Common myeloid progenitor, CD34-positive (primary cell): ENCODE results near the gene RFFL.
"Not testable (repeated sequence)": the region's sequence is repeated elsewhere in the genome, so short reads cannot be mapped to it uniquely, and the experiment has no call there.

Experiments used
- CTCF ChIA-PET: fragments of 350-600 bp; sonication (Branson Sonifier 250); formaldehyde crosslinking; loops from one replicate; lab custom pipeline; 2021; ENCODE audit warnings: antibody characterized with exemption; lab: Charles Lee
- POLR2A ChIA-PET: fragments of 350-600 bp; sonication (Branson Sonifier 250); formaldehyde crosslinking; loops from one replicate; lab custom pipeline; 2021; ENCODE audit warnings: antibody characterized with exemption; lab: Charles Lee
- DNase-seq, 3 donors: peaks; one replicate each; pipeline versions ENCODE4 v3.0.0 to v3.0.0-alpha.2; 2013
- H3K27ac ChIP-seq, 2 experiments: 1 replicate in 1 of 2; 2 replicates in 1 of 2; pipeline ENCODE4 v1.7.0; 2013; ENCODE audit warnings: inconsistent platforms in 2 of 2, low read length in 2 of 2, mild to moderate bottlenecking in 2 of 2, low read depth in 1 of 2, moderate library complexity in 1 of 2; ENCODE audit not compliant: severe bottlenecking in 2 of 2, insufficient read depth in 1 of 2, poor library complexity in 1 of 2
- H3K27me3 ChIP-seq, 5 experiments: replicated peaks in 2 of 5; 1 replicate in 3 of 5; 2 replicates in 2 of 5; pipeline versions ENCODE4 v1.6.1 to v1.7.0; 2013; ENCODE audit warnings: low read length in 4 of 5, mild to moderate bottlenecking in 2 of 5, moderate library complexity in 2 of 5, inconsistent platforms in 1 of 5; ENCODE audit not compliant: insufficient read depth in 5 of 5, control insufficient read depth in 4 of 5
- H3K36me3 ChIP-seq, 4 experiments: 1 replicate in 2 of 4; 2 replicates in 2 of 4; pipeline versions ENCODE4 v1.6.1 to v1.7.0; 2013; ENCODE audit warnings: low read length in 3 of 4, control low read depth in 1 of 4, mild to moderate bottlenecking in 1 of 4; ENCODE audit not compliant: control insufficient read depth in 4 of 4, insufficient read depth in 4 of 4
- H3K4me1 ChIP-seq, 4 experiments: 1 replicate in 3 of 4; 2 replicates in 1 of 4; pipeline versions ENCODE4 v1.6.1 to v1.7.1; 2013; ENCODE audit warnings: low read length in 3 of 4, mild to moderate bottlenecking in 3 of 4, control low read depth in 1 of 4, inconsistent platforms in 1 of 4, moderate library complexity in 1 of 4; ENCODE audit not compliant: control insufficient read depth in 4 of 4, insufficient read depth in 4 of 4; ENCODE audit errors: control extremely low read depth in 1 of 4
- H3K4me3 ChIP-seq, 7 experiments: 1 replicate in 4 of 7; 2 replicates in 3 of 7; pipeline versions ENCODE4 v1.5.1 to v1.7.0; 2013; ENCODE audit warnings: mild to moderate bottlenecking in 7 of 7, low read length in 6 of 7, moderate library complexity in 6 of 7, inconsistent platforms in 2 of 7, low read depth in 2 of 7, control low read depth in 1 of 7; ENCODE audit not compliant: insufficient read depth in 4 of 7, control insufficient read depth in 1 of 7; ENCODE audit errors: extremely low read depth in 1 of 7
- H3K9me3 ChIP-seq, 5 experiments: 1 replicate in 4 of 5; 2 replicates in 1 of 5; pipeline versions ENCODE4 v1.6.1 to v1.7.1; 2013; ENCODE audit warnings: low read length in 4 of 5, mild to moderate bottlenecking in 2 of 5, inconsistent platforms in 1 of 5, low read depth in 1 of 5, moderate library complexity in 1 of 5; ENCODE audit not compliant: control insufficient read depth in 4 of 5, insufficient read depth in 2 of 5; ENCODE audit errors: control extremely low read depth in 1 of 5
- WGBS: methylation state at CpG from one replicate; pipeline ENCODE4 v1.1.5; 2013; ENCODE audit not compliant: insufficient coverage; 5-methylcytosine and 5-hydroxymethylcytosine counted together

Gene RFFL

DNA sequence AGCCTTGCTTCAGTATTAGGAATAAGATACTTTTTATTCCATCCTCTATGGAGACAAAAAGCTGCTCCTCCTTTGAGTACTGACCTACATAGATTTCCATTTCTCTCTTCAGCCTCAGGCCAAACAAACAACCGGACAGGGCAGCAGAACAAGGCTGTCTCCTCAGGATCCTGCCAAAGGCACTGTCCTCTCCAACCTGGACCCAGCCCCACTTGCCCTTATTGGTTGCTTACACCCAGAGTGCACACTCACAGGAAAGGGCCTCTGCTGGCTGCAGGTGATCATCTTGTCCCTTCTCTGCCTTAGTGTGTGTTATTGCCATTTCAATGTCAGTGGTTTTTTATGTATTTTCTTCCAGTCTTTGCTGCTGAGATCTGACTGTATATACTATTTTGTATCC, 56.5 kb downstream of the RFFL start:
- 100% methylated on average over 1 of the region's 1 CpG for WGBS
- Histone ChIP-seq H3K4me1 (no peaks in the 10 kb centered on the region), H3K36me3 (peaks cover 16 to 76% (median 52%) of the 10 kb centered on the region in 4 experiments), H3K27ac (no peak overlapping the region), H3K27me3 (no peaks in the 10 kb centered on the region), H3K4me3 (no peak overlapping the region), H3K9me3 (no peaks in the 10 kb centered on the region)
- POLR2A ChIA-PET: no interaction called here
- DNase-seq: no peak
- CTCF ChIA-PET: interaction anchor here (0.9 to 3.9 kb wide), 6 partner anchors 11 to 113 kb away, joined by 3 to 19 read pairs (median 4); partner anchors contain the start of gene RAD51D

- no peaks in the 10 kb centered on the region for H3K4me1 ChIP-seq
- peaks cover 13 to 76% (median 51%) of the 10 kb centered on the region in 4 experiments for H3K36me3 ChIP-seq
- H3K27ac ChIP-seq: no peak overlapping the region
- WGBS: 97% methylated on average over 4 of the region's 4 CpGs
- H3K4me3 ChIP-seq: no peak overlapping the region
- POLR2A ChIA-PET: no interaction called here
- H3K9me3 ChIP-seq: no peaks in the 10 kb centered on the region
- CTCF ChIA-PET: interaction anchor here (0.7 to 1.9 kb wide), 7 partner anchors 10 to 113 kb away, joined by 3 to 7 read pairs (median 3); partner anchors contain the start of gene RAD51D
- no peaks in the 10 kb centered on the region for H3K27me3 ChIP-seq
- no peak for DNase-seq
Measured at GRCh38 chr17:35006345-35006744, 57.2 kb downstream of the RFFL start.

DNA sequence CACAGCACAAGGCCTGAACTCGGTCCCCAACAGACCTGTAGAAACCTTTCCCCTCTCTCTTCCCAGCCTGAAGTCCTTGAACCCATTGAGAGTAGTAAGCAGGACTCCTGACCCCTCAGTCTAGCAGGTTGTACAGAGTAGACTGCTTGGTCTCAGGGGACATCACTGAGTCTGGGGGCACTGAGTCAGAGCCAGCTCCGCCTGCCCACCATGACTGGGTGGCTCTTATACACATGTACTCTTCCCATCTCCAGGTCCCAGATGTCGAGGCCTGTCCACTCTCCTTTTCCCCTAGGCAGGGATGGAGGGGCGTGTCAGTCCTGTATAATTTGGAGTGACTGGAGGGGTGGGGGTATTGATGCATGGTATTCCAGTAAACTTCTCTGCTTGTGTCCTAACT, 59.7 kb downstream of the RFFL start:
- no peaks in the 10 kb centered on the region for H3K9me3 ChIP-seq
- DNase-seq: no peak
- H3K27ac ChIP-seq: no peak overlapping the region
- H3K4me1 ChIP-seq: no peaks in the 10 kb centered on the region
- 100% methylated on average over 1 of the region's 4 CpGs for WGBS
- H3K27me3 ChIP-seq: no peaks in the 10 kb centered on the region
- ChIA-PET POLR2A (no interaction called here), CTCF (interaction anchor here (0.8 to 10.7 kb wide), 4 partner anchors 21 to 115 kb away, joined by 3 to 156 read pairs (median 4); partner anchors contain the start of genes FNDC8 and RAD51D)
- no peak overlapping the region for H3K4me3 ChIP-seq
- H3K36me3 ChIP-seq: peaks cover 12 to 78% (median 54%) of the 10 kb centered on the region in 4 experiments

DNA sequence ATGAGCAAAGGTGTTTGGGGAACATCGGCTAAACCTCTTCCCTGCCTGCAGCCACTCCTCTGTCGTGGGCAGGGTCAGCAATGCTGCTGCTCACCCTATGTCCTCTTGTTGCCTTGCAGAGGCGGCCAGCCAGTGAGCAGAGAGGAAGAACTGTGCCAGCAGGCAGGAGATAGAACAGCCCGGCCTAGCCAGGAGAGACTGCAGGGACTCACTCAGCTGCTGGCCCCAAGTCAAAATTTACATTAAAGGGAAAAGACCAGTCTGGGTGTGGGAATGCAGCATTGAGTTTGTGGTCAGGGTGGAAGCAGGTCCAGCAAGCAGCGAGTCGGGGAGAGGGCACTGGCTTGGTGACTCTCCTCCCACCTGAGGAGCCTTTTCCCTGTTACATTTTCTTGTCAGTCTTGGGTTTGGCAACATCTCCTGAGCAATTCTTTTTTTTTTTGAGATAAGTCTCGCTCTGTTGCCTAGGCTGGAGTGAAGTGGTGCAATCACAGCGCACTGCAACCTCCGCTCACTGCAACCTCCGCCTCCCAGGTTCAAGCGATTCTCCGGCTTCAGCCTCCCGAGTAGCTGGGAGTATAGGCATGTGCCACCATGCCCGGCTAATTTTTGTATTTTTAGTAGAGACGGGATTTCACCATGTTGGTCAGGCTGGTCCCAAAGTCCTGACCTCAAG, 60.5 kb downstream of the RFFL start:
- H3K36me3 ChIP-seq: peaks cover 12 to 81% (median 55%) of the 10 kb centered on the region in 4 experiments
- H3K4me3 ChIP-seq: no peak overlapping the region
- H3K27ac ChIP-seq: no peak overlapping the region
- H3K9me3 ChIP-seq: no peaks in the 10 kb centered on the region
- H3K27me3 ChIP-seq: no peaks in the 10 kb centered on the region
- no peak for DNase-seq
- H3K4me1 ChIP-seq: peaks cover 0 to 3% (median 1%) of the 10 kb centered on the region in 4 experiments
- ChIA-PET POLR2A (no interaction called here), CTCF (interaction anchor here (0.8 to 10.7 kb wide), 3 partner anchors 20 to 116 kb away, joined by 3 to 156 read pairs (median 6); partner anchors contain the start of genes FNDC8 and RAD51D)
- WGBS: 97% methylated on average over 13 of the region's 15 CpGs

DNA sequence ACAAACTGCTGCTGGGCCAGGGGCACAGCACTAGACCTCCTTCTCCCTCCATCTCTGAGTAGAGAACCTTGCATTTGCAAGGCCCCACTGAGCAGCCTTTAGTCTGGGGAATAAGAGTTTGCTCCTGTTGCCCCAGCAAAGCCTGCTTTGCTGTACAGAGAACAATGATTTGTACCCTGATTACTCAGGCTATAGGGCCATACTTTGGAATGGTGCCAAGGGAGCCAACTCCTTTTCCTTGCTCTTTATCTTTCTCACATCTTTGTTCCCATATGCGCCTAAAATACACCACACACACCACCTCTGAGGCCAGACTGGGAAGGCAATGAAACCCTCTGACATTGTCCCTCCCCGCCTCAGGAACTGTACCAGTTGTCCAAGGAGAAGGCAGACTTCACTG, 62.0 kb downstream of the RFFL start:
- POLR2A ChIA-PET: no interaction called here
- Histone ChIP-seq H3K4me1 (peaks cover 0 to 3% (median 1%) of the 10 kb centered on the region in 4 experiments), H3K27ac (no peak overlapping the region), H3K36me3 (peaks cover 12 to 83% (median 55%) of the 10 kb centered on the region in 4 experiments), H3K27me3 (no peaks in the 10 kb centered on the region), H3K4me3 (no peak overlapping the region), H3K9me3 (no peaks in the 10 kb centered on the region)
- WGBS: 100% methylated on average over 2 of the region's 2 CpGs
- DNase-seq: no peak
- CTCF ChIA-PET: interaction anchor here (1.0 to 10.7 kb wide), 4 partner anchors 10 to 117 kb away, joined by 3 to 156 read pairs (median 5); partner anchors contain the start of genes FNDC8 and RAD51D

DNA sequence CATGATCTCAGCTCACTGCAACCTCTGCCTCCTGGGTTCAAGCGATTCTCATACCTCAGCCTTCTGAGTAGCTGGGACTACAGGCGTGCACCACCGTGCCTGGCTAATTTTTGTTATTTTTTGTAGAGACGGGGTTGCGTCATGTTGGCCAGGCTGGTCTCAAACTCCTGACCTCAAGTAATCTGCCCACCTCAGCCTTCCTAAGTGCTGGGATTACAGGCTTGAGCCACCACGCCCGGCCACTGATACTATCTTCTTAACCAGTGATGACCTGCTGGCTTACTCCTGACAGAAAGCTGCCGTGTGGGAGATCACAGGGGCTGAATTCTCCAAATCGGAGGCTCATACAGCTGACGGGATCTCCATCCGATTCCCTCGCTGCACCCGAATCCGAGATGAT, 62.5 kb downstream of the RFFL start:
- H3K27ac ChIP-seq, POLR2A ChIA-PET, H3K27me3 ChIP-seq, H3K4me1 ChIP-seq, H3K4me3 ChIP-seq, DNase-seq, H3K9me3 ChIP-seq: not testable (repeated sequence)
- H3K36me3 ChIP-seq: peaks cover 10 to 84% (median 58%) of the 10 kb centered on the region in 4 experiments
- CTCF ChIA-PET: interaction anchor here (0.9 to 10.7 kb wide), 6 partner anchors 18 to 143 kb away, joined by 3 to 156 read pairs (median 4); partner anchors contain the start of genes FNDC8 and RAD51D
- WGBS: 95% methylated on average over 11 of the region's 14 CpGs

DNA sequence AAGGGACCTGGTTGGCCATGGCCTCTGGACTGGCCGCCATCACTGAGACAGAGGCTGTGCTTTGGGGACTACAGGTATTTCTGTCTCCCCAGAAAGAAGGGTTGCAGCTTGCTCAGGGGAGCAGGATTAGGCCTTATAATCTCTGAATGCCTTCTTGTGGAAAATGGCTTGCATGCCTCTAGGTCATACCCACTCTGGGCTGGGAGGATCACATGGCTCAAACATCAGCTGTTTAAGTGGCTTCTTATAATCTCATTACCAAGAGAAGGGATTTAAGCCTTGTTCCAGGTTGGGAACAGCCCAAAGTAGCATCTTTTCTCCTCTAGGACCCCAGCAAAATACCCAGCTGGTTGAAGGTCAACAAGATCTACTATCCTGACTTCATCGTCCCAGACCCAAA, 64.1 kb downstream of the RFFL start:
- CTCF ChIA-PET: interaction anchor here (1.0 to 10.7 kb wide), 20 partner anchors 9 to 144 kb away, joined by 3 to 156 read pairs (median 6); partner anchors contain the start of genes FNDC8, RAD51D and RFFL
- 100% methylated on average over 1 of the region's 2 CpGs for WGBS

More for the DNA sequence above, 64.1 kb downstream of the RFFL start:
- peaks cover 19 to 86% (median 61%) of the 10 kb centered on the region in 4 experiments for H3K36me3 ChIP-seq
- DNase-seq: no peak
- POLR2A ChIA-PET: interaction anchor here (1.3 kb wide), 1 partner anchor 120 kb away, joined by 3 read pairs; the partner anchor contains the start of gene RAD51D
- no peak overlapping the region for H3K4me3 ChIP-seq
- H3K27ac ChIP-seq: no peak overlapping the region
- peaks cover 0 to 3% (median 1%) of the 10 kb centered on the region in 4 experiments for H3K4me1 ChIP-seq
- H3K9me3 ChIP-seq: no peaks in the 10 kb centered on the region
- no peaks in the 10 kb centered on the region for H3K27me3 ChIP-seq
